ENCODE data around the gene ACSL1.

The ACSL1 gene

DNA sequence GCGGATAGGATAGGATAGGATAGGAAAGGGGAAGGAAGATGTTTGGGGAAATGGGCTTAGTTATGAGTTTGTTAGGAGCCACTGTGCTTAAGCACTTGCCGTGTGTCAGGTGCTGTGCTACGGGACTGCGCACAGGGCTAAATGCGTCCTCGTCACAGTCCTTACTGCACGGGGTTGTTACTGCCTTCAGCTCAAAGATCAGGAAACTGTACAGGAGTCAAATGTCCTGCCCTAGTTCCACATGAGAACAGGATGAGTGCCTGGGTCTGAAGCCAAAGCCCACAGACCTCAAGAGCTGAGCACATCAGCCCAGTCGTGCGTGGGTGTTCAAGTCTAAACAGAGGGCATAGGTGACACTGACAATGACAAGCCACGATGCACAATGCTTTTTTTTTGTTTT, 15.0 kb downstream of the ACSL1 start:
- DNase-seq: no peak

DNA sequence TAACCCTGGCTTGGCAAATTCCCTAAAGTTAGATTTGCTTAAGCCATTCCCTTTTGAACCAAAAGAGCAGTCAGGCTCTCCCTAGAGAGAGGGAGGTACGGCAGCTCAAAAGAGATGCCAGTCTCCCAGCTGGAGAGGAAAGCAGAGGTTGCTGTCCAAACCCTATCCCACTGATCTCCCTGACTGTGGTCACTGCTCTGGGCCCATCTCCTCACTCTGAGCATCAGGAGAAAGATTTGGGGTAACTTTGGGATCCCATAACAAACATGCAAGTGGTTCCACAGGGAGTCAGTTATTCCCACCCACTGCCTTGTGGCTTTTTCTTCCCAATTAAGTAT, 17.1 kb downstream of the ACSL1 start:
- no peak for DNase-seq

DNA sequence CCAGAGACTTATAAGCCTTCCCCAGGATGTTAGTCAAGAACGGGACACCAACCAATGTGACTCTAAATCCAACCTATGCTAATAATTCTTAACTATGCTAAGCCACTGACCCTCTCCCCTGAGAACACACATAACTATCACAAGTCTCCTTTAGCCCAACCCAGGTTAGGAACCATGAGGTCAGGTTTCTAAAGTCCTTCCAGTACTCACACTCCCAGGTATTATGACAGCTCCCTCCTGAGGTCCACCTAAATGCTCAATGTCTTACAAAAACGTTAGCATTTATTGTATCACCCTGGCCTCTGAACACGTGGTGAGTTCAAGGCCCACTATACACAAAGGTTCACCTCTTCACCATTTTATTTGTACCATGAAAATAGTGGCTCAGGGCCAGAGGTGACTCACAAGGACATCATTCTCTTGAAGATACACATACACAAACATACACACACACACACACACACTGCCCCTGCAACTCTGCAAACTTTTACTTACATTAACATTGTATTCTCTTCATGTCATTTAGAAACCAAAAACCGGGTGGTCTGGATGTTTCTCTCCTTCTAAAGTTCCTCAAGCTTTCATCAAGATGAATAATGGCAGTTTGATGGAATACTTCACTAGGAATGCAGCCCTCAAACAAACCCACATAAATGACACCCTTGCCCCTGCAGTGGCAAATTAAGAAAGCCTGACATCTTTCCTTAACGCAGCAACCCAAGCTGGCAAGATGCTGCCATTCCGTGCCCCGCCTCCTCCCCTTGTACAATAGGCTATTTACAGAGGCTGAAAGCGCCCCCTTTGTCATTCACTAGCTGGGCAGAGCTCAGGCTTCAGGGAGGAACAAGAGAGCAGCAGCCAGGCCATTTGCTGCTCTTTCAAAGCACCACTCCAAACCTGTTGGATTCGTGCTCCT, 17.7 kb downstream of the ACSL1 start:
- DNase-seq: no peak

DNA sequence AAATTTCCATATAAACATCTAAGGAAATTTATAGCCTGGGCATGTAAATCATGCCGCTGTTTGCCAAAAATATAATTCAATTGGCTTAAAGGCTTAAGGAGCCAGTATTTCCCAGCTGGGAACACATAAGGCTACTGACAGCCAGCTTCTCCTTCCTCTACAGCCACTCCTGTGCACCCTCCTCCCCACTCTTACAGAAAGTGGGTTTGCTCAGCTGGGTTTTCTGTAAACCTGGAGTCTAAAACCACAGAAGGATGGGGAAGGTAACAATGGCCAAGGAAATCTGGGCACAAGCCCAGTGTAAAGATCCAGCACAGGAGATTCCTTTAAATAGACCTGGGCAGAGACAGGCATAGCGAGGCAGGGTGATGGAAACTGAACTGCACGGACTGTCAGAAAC, 18.5 kb downstream of the ACSL1 start:
- no peak for DNase-seq

DNA sequence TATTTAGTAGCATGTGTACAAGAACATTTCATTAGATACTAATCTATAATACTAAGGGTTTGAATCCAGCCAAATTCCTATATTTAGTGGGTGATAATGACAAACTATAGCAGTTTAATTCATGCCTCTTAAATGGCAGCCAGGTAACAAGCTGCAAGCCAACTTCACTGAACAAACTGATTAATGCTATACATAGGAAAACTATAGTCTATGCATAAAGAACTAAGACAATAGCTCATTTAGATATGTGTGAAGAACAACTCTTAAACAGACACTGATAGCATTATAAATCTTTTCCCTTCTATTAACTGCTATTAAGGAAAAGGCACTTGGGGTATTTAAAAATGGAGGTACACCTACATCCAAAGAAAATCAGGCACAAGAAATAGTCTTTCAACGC, 19.1 kb downstream of the ACSL1 start:
- DNase-seq: no peak

DNA sequence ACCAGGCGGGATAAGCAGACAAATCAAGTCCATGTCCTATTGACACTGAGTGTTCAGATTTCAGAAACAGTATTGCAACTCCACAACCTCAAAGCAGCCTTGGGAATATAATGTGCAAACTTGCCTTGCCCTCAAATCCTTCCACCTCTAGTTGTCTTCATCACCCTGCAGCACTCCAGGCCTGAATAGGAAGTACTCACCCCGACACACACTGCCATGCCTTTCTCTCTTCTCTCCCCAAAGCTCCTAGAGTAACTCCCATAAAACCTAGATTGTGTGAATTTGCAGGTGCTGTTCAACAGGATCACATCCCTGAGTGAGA, 19.6 kb downstream of the ACSL1 start:
- no peak for DNase-seq

DNA sequence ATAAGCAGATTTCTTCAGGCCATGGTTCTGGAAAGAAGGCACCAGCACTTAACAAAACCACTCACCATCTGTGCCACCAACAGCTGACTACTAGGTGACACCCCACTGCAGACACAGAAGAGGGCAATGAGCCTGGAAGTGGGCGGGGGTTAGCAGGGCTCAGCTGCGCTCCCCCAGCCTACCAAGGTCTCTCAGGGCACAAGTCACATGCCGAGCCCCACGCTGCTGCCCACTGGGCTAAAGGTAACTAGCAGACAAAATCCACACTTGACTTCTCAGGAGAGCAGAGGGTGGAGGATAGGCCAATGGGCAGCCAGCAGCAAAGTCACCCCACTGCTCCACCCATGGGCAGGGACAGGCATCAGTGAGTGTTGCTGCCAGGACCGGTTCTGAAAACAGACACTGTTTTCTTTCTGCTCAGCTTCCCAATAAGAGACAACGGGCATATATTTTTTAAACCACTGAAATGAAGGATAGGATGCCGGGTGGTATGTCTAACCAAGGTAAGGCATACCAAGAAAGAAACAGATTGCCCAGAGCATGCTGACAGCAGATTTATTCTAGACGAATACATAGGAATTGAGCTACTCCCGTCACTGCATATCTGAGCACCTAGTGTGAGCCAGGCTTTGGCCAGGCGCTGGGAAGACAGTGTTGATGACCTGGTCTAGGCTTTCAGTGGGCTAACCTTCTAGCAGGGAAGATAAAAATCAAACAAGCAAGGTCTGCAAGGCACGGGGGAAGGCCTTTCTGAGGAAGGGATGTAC, 20.1 kb downstream of the ACSL1 start:
- DNase-seq: no peak

DNA sequence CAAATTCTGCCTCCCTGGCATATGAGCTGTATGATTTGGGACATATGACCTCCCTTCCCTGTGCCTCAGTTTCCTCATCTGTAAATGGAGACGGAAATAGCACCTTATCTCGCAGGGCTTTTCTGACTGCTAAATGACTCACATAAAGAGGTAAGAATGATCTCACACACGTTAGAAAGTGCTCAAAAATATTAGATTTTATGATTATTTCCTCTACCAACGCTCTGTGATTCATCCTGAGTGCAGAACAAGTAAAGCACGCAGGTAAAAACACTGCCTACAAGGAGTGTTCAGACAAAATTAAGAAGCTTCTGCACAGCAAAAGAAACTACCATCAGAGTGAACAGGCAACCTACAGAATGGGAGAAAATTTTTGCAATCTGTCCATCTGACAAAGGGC, 21.1 kb downstream of the ACSL1 start:
- DNase-seq: no peak

DNA sequence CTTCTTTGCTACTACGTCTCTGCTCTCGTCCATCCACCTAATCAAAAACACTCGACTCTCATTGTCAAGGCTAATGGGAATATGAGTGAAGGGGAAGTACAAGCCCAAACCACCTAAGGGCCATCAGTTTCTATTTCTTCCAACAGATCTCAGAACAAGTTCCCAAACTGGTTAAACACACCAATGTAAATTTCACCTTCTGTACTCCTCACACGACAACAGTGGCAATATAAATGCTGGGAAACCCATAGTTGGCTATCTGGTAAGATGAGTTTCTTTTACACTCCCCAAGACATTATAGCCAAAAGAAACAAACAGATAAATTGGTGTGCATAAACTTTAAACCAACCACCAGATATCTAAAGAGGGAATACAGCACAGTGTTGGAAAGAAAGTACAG, 21.9 kb downstream of the ACSL1 start:
- no peak for DNase-seq

DNA sequence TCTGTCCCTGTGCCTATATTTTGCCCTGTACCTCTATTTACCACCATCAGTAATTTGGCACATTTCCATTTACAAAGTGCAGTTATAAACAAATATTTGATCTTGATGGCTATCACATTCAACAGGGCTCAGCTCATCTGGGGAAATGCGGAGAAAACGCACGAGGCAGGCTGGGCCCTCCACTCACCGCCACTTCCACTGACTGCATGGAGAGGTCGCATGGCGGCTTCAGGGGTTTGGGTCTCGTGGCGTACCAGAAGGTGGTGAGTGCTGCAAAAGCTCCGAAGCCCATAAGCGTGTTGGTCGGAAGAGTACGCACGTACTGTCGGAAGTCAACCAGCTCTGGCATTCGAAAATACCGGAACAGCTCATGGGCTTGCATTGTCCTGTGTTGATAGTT, 22.6 kb downstream of the ACSL1 start:
- DNase-seq: no peak

DNA sequence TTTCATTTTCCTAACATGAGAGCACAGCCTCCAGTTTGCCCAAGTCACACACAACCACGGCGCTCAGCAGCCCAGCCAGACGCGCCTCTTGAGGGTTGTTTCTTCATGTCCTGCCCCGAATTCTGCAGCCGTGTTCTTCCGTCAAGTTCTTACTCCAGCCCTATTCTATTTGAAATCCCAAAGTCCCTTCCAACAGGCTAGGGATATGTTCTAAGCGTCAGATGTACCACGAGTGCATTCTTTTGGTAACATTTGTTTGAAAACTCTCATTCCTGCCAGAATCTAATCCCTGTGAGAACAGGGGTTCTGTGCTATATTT, 23.1 kb downstream of the ACSL1 start:
- no peak for DNase-seq

DNA sequence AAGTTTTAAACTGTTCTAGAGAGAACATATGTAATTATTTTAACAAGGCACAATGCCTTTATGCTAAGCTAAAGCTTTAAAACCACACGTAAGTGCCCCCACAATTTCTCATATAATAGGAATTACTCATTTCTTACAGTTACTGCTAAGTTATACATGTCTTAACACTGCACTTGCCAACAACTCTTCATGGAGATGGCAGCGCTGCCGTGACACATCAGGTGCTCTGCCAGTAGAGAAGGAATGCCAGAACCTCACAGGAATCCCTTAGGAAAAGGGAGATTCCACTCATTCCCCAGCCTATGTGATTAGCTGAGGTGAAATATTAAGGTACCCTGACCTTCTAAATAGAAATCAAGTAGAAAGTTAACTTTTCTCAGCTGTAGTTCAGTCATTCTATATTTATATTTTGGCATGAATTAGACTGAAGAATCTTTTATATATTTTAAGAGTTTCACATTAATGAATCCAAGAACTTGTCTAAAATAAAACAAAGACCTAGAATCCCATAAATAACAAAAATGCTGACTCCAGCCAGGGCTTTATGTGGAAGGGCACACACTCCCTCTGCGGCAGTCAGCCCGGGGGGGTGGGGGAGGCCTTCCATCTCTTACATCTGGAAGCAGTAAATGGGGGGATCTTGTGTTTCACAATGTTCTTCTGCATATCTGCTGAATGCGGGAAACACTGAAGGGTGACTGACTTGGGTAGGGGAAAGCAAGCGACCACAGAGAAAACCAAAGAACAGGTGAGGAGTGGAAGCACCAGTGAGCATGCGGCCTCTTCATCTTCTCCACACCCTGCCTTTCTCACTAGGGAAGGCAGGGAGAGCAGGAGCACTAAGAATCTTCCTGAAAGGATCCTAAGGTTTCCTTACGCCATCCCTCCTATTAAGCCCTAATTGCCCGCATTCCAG, 23.7 kb downstream of the ACSL1 start:
- DNase-seq: no peak

DNA sequence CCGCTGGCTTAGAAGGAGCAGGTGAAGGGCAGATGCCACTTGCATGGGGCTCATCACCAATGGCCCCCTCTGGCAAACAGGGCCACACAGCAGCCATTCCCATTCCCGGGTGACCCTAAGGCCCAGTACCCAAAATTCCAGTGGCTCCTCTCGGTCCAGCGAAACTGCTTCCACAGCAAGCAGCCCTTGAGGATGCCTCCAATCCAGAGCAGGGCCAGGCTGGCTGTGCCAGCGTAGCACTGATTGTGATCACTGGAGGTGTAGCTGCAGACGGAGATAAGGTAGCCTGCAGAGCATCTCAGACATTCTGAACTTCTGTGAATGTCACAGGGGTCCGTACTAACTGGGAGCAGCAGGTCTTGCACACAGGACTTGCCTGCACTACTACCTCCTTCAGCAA, 27.3 kb downstream of the ACSL1 start:
- no peak for DNase-seq

DNA sequence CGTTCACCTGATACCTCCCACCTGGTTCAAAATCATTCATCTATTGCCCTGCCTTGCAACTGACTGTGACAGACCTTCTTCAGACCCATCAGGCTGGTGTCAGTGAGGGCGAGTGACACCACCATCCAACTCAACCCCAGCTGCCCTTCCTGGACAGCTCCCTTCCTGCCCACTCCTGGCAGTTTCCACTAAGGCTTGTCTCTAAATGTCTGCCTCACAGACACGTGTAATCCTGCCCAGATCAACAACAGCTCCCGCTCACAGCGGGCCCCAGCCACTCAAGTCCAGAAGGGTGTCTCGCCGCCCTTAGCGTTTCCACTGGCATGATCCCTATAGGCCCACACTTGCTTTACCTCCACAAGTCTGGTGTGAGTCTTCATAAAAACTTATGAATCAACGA, 28.9 kb downstream of the ACSL1 start:
- DNase-seq: no peak

DNA sequence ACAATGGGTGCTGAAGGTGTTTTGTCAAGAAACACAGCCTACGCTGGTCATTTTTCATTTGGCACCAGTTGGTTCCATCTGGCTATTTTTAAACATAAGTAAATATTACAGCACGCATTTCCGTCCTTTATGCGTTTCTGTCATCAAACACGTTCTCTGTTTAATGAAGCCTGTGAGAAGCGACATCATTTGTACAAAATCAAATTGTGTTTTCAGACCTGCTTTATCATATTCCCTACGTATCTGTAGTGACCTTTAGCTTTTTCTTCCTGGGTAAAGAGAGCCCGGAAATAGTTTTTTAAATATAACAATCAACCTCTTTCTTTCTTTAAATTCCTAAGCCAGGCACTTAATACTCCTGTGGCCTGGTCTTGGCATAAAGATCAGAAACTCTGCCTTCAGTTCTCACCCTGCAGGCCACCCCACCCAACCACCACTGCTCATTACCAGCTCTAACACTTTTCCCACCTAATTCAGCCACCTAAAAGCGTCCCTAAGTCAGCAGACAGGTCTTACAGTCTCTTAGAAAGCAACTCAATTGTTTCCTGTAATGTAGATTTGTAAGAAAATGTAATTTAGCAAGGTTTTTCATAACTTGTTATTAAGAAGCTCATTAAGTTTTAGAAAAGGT, 30.4 kb downstream of the ACSL1 start:
- no peak for DNase-seq

DNA sequence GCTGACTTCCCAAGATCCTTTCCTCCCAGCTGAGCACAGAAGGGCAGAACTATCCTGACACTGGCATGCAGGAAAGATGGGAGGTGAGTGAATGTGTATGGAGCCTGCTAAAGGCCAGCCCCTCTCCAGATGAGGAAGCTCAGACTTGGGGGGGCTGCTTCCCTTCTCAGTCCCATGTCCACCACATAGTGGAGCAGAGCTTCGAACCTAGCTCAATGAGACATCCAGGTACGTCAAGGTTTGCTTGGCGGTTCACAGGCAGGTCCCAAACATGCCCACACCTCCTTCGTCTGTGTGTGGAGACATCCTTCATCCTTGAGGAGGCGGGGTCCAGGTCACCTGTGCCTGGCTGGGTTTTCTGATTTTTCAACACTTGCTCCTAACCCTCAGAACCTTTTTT, 31.3 kb downstream of the ACSL1 start:
- no peak for DNase-seq

DNA sequence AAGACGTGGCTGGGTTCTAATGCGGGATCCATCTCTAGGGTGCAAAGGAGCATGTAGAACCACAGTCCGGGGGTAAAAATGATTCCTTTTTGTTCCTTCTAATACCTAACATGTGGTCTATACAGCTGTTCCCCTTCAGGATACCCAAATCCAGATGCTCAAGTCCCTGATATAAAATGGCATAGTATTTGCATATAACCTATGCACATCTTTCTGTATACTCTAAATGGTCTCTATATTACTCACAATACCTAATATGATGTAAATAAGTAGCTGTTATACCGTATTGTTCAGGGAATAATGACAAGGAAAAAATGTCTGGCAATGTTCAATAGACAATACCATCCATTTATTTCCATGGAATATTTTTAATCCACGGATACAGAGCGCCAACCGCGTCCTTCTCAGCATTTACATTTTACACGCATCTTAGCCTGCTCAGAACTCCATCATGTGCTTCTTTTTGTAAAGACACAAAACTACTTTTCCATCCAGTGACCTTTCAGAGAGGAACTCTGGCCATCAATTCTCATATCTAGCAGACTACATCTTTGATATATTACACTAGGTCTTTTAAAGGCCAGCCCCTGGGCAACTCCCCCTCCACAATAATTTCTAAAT, 31.9 kb downstream of the ACSL1 start:
- no peak for DNase-seq

DNA sequence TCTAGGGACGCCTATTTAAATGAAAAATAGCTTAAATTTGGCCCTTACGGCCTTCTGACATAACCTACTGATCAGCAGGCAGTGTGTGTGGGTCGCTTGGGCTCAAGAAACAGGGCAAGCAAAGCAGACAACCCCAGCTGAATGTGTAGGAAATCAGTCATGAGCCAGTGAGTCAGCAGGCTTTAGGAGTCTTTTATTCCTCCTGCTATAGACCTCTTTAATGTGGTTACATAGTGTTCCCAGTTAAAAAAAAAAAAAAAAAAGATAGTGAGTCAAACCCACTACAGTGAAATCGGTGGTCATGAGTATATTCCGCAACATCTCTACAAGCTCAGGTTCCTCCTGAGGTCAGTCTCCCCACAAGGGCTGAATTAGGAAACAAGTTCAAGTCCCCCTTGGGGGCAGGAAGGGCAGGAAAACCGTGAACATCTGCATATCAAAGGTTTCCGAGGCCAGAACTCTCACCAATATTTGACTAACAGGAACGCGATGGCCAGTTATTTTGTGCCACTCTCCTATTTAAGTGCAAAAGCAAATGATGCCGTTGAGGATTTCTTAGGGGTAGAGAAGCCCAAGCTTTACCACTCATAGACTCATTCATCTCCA, 32.7 kb downstream of the ACSL1 start:
- DNase-seq: peak; percentile 68

DNA sequence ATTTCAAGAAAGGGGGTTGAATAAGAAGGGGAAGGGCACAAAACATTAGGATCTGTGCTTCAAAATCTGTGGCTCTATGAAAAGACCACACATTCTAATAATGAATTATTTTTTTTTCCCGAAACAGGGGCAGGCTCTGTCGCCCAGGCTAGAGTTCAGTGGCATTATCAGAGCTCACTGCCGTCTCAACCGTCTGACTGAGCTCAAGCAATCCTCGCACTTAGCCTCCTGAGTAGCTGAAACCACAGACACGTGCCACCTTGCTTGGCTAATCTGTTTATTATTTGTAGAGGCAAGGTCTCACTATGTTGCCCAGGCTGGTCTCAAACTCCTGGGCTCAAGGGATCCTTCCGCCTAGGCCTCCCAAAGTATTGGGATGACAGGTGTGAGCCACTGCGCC, 33.4 kb downstream of the ACSL1 start:
- DNase-seq: no peak

DNA sequence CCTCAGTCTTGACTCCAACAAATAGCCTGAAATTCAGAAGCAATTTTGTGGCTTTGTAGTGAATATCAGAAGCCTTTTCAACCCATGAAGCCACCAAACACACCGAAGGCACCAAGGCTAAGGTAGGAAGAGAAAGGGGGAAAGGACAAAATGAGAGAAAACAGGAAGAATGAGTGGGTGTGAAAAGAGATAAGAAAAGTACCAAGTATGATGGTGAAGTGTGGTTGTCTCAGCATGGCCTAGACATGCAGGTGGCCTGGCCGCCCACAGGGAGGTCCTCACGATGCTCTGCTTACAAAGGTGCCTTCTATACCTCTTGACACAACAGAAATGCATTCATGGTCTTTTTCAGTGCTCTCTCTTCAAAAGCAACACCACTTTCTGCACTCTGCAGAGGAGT, 34.9 kb downstream of the ACSL1 start:
- no peak for DNase-seq

DNA sequence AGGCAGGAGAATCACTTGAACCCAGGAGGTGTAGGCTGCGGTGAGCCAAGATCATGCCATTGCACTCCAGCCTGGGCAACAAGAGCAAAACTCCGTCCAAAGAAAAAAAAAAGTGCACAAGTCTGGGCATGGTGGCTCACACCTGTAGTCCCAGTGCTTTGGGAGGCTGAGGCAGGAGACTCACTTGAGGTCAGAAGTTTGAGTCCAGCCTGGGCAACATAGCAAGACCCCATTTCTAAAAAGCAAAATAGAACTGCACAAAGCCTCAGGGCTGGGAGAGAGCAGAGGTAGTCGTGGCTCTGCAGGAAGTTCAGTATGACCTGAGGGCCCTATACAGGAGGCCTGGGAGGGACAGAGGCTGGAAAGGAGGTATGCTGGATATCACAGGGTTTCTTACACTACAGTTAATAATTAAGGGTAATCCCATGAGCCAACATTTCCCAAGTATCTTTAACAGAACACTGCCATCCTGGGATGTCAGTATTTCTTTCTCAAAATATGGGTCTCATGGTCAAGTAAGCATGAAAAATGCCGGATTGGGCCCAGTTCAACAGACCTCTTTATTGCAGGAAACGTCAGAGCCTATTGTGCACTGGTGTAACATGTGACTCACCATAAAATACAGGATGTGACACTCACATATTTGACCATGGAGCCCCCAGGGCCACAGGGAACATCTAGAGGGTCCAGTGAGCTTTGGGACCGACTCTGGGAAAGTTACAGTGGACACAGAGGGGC, 37.8 kb downstream of the ACSL1 start:
- no peak for DNase-seq

DNA sequence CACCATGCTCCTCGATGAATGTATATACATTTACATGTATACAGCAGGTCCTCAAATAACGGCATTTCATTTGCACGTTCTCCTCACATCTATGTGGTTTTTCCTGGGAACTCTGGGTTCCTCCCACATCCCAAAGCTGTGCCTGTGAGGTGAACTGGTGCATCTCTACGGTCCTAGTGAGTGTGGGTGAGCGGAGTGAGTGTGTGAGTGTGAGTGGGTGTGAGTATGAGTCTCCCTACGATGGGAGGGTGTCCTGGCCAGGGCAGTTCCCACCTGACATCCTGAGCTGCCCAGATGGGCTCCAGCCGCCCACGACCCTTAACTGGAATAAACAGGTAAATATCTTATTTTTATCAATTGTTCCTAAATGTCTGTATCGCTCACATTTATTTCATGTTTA, 40.0 kb downstream of the ACSL1 start:
- DNase-seq: no peak

Measured in activated CD4-positive, alpha-beta T cell treated with anti-CD3 and anti-CD28 coated beads for 48 hours (primary cell).